A673 (cell line): ENCODE measurements around the gene HES5. TPM values are rescaled to one million over a fixed set of nuclear protein-coding genes. Genes with fewer than 3 reads are reported as not detected.
"Not testable (repeated sequence)": the region's sequence is repeated elsewhere in the genome, so short reads cannot be mapped to it uniquely, and the experiment has no call there.

Experiments
- BruUV-seq: library from RNA; stranded (reverse); fragments of 400-500 nt; replicated peaks from 2 replicates; lab custom pipeline; 2021; lab: Mats Ljungman, UMichigan
- CTCF ChIA-PET: fragments of 300-600 bp; sonication (Branson Sonifier 250); formaldehyde crosslinking; loops from one replicate; lab custom pipeline; 2022; ENCODE audit warnings: antibody characterized with exemption; lab: Charles Lee
- POLR2A ChIA-PET: fragments of 300-600 bp; sonication (Branson Sonifier 250); formaldehyde crosslinking; loops from one replicate; lab custom pipeline; 2022; ENCODE audit warnings: antibody characterized with exemption; ENCODE audit not compliant: low non-redundant PET; lab: Charles Lee
- DNase-seq: peaks from one replicate; pipeline ENCODE4 v3.0.0-alpha.2; 2015; ENCODE audit warnings: low spot score
- H3K27ac ChIP-seq: fragments of 200-600 bp; sonication (generic); 2 replicates; pipeline ENCODE4 v1.5.1; 2016; ENCODE audit warnings: mixed run types, low read depth, mild to moderate bottlenecking, mixed read lengths, antibody characterized with exemption, low read length; ENCODE audit not compliant: poor library complexity, severe bottlenecking
- H3K27me3 ChIP-seq: fragments of 200-600 bp; sonication (generic); replicated peaks from 2 replicates; pipeline ENCODE4 v1.6.1; 2017; ENCODE audit warnings: mixed run types, low read depth, mild to moderate bottlenecking, mixed read lengths, antibody characterized with exemption, low read length; ENCODE audit not compliant: insufficient read depth, poor library complexity
- H3K36me3 ChIP-seq: fragments of 200-600 bp; sonication (generic); 2 replicates; pipeline ENCODE4 v1.6.1; 2016; ENCODE audit warnings: mixed run types, mild to moderate bottlenecking, mixed read lengths, antibody characterized with exemption, low read length; ENCODE audit not compliant: insufficient read depth, poor library complexity, severe bottlenecking
- H3K4me1 ChIP-seq: fragments of 200-600 bp; sonication (generic); 2 replicates; pipeline ENCODE4 v1.6.1; 2017; ENCODE audit warnings: mixed run types, mild to moderate bottlenecking, mixed read lengths, antibody characterized with exemption, low read length; ENCODE audit not compliant: insufficient read depth, poor library complexity, severe bottlenecking
- H3K4me3 ChIP-seq: fragments of 200-600 bp; sonication (generic); 2 replicates; pipeline ENCODE4 v1.5.1; 2016; ENCODE audit warnings: low read depth, mixed run types, mild to moderate bottlenecking, mixed read lengths, low read length; ENCODE audit not compliant: poor library complexity, severe bottlenecking
- H3K9me3 ChIP-seq: fragments of 200-600 bp; sonication (generic); 2 replicates; pipeline ENCODE4 v1.6.1; 2016; ENCODE audit warnings: mixed run types, low read depth, mild to moderate bottlenecking, mixed read lengths, antibody characterized with exemption, low read length; ENCODE audit not compliant: poor library complexity, severe bottlenecking
- EZH2 ChIP-seq: fragments of 200-600 bp; sonication (generic); IDR thresholded peaks from 2 replicates; pipeline ENCODE4 v1.6.1; 2017; ENCODE audit warnings: borderline replicate concordance, low read depth, mild to moderate bottlenecking, mixed read lengths, antibody characterized with exemption, low read length; ENCODE audit not compliant: poor library complexity, severe bottlenecking
- intact Hi-C: fragments of 100-400 bp; cut with micrococcal nuclease; formaldehyde crosslinking; loops from one replicate; pipeline ENCODE4 v1.10.0; 2022; ENCODE audit not compliant: unreplicated experiment
- total RNA-seq: library from RNA; stranded (reverse); gene quantifications from 2 replicates; pipeline ENCODE4 v1.2.3, GENCODE V29; 2021
- TF ChIP-seq, protein P1 (sequence below): fragments of 300-800, 200-600 bp; sonication (generic); conservative IDR thresholded peaks from 2 replicates; pipeline ENCODE4 v1.5.1; 2017; ENCODE audit warnings: low read depth, mild to moderate bottlenecking, antibody characterized with exemption, low read length, moderate library complexity, mixed read lengths

HES5 gene
- total RNA-seq, 1 experiment from 2014 or later, result not detected

DNA sequence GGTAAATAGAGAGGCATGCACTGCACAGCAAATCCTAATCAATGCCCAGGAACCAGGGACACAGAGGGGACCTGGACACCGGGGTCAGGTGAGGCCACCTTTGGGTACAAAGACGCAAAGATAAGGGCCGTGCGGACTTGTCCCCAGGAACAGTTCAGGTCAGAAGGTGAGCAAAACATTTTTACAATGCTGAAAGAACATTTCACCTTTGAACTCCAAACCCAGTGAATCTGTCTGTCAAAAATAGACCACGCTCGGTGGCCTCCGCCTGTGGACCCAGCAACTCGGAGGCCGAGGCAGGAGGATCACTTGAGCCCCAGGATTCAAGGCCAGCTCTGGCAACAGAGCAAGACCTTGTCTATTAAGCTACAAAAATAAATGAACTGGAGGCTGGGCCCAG, 41.3 kb upstream of the HES5 start:
- no peak overlapping the region for H3K27ac ChIP-seq
- no TSS peak for BruUV-seq
- peaks cover 7% of the 10 kb centered on the region for H3K27me3 ChIP-seq
- no peak overlapping the region for H3K4me3 ChIP-seq
- ChIA-PET POLR2A (no interaction called here), CTCF (interaction anchor here (0.5 kb wide), 1 partner anchor 31 kb away, joined by 3 read pairs; no protein-coding TSS in a partner anchor)
- no peaks in the 10 kb centered on the region for H3K9me3 ChIP-seq
- no peak for DNase-seq
- TF ChIP-seq, protein P1, sequence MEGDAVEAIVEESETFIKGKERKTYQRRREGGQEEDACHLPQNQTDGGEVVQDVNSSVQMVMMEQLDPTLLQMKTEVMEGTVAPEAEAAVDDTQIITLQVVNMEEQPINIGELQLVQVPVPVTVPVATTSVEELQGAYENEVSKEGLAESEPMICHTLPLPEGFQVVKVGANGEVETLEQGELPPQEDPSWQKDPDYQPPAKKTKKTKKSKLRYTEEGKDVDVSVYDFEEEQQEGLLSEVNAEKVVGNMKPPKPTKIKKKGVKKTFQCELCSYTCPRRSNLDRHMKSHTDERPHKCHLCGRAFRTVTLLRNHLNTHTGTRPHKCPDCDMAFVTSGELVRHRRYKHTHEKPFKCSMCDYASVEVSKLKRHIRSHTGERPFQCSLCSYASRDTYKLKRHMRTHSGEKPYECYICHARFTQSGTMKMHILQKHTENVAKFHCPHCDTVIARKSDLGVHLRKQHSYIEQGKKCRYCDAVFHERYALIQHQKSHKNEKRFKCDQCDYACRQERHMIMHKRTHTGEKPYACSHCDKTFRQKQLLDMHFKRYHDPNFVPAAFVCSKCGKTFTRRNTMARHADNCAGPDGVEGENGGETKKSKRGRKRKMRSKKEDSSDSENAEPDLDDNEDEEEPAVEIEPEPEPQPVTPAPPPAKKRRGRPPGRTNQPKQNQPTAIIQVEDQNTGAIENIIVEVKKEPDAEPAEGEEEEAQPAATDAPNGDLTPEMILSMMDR, result no peak
- no peak for TF ChIP-seq EZH2
- H3K36me3 ChIP-seq, result no peaks in the 10 kb centered on the region
- no peaks in the 10 kb centered on the region for H3K4me1 ChIP-seq
- intact Hi-C loops, result no loop called here

DNA sequence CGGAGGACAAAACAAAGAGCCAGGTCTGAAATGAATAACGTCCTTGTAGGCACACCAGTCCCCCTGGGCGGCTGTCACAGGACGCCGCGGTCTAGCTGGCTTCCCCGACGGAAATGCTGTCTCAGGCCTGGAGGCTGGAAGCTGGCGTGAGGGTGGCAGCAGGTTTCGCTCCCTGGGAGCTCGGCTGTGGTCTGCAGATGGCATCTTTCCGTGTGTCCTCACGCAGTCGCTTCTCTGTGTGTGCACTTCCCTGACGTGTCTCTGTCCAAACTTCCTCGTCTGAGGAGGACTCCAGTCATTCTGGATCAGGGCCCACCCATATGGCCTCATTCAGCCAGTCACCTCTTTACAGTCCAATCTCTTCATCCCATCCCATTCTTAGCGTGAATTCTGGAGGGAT, 40.3 kb upstream of the HES5 start:
- BruUV-seq, result no TSS peak
- DNase-seq, result no peak
- H3K27ac ChIP-seq, result no peak overlapping the region
- intact Hi-C loops, result no loop called here
- peaks cover 10% of the 10 kb centered on the region for H3K27me3 ChIP-seq
- ChIA-PET POLR2A (no interaction called here), CTCF (no interaction called here)
- H3K4me1 ChIP-seq, result no peaks in the 10 kb centered on the region
- no peaks in the 10 kb centered on the region for H3K36me3 ChIP-seq
- no peak overlapping the region for H3K4me3 ChIP-seq
- no peaks in the 10 kb centered on the region for H3K9me3 ChIP-seq
- TF ChIP-seq, protein P1, result no peak
- TF ChIP-seq EZH2, result no peak

GRCh38 chr1:2569703-2570102, 39.6 kb upstream of the HES5 start:
- H3K27ac ChIP-seq, intact Hi-C loops, H3K4me3 ChIP-seq, CTCF ChIA-PET, BruUV-seq, DNase-seq, H3K36me3 ChIP-seq, H3K4me1 ChIP-seq, H3K27me3 ChIP-seq, POLR2A ChIA-PET, H3K9me3 ChIP-seq: not testable (repeated sequence)

DNA sequence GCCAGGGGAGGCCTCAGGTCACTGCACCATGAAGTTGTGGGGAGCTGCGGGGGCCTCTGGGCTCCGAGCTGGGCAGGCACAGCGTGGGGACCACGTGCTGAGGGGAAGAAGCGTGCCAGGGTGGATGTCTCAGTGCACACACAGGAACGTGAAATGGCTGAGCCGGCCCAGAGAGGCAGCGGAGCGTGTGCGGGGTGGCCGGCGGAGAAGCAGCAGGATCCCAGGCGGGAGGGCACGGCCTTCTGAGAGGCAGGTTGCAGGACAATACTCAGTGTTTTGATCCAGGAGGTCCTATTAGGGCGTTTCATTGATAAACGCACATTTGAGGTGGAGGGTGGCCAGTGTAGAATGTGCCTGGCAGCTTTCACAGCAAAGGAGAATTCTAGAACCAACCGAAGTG, 39.0 kb upstream of the HES5 start:
- no peaks in the 10 kb centered on the region for H3K36me3 ChIP-seq
- ChIA-PET CTCF (no interaction called here), POLR2A (no interaction called here)
- H3K9me3 ChIP-seq, result no peaks in the 10 kb centered on the region
- no peak for DNase-seq
- peaks cover 10% of the 10 kb centered on the region for H3K27me3 ChIP-seq
- no peak overlapping the region for H3K27ac ChIP-seq
- TF ChIP-seq, protein P1, result no peak
- no peak for TF ChIP-seq EZH2
- no peaks in the 10 kb centered on the region for H3K4me1 ChIP-seq
- intact Hi-C loops, result no loop called here
- BruUV-seq, result no TSS peak
- no peak overlapping the region for H3K4me3 ChIP-seq

GRCh38 chr1:2568187-2568816, 38.2 kb upstream of the HES5 start:
- H3K27ac ChIP-seq, H3K36me3 ChIP-seq, CTCF ChIA-PET, H3K9me3 ChIP-seq, BruUV-seq, DNase-seq, POLR2A ChIA-PET, H3K4me1 ChIP-seq, H3K4me3 ChIP-seq, intact Hi-C loops, H3K27me3 ChIP-seq: not testable (repeated sequence)
